HEK293T (cell line): ENCODE measurements around the gene SHISA6.

Experiments used
- CTCF ChIA-PET: fragments of 350-600 bp; formaldehyde crosslinking; extraction: SDS; loops from one replicate; lab custom pipeline; 2021; ENCODE audit warnings: antibody characterized with exemption, inconsistent platforms; lab: Yijun Ruan, JAX
- POLR2A ChIA-PET: fragments of 350-600 bp; formaldehyde crosslinking; extraction: SDS; loops from one replicate; lab custom pipeline; 2020; ENCODE audit warnings: antibody characterized with exemption, inconsistent platforms; lab: Yijun Ruan, JAX
- DNase-seq: peaks from one replicate; pipeline ENCODE4 v3.0.0; 2012; ENCODE audit warnings: mixed read lengths; ENCODE audit errors: extremely low spot score
- ARNT ChIP-seq: fragments of 450-650 bp; IDR thresholded peaks from 2 replicates; pipeline ENCODE4 v1.6.1; 2017; ENCODE audit warnings: mild to moderate bottlenecking
- BHLHE40 ChIP-seq: fragments of 450-650 bp; IDR thresholded peaks from 2 replicates; pipeline ENCODE4 v1.6.1; 2016; ENCODE audit warnings: mild to moderate bottlenecking, moderate library complexity, borderline replicate concordance
- CTBP1 ChIP-seq: fragments of 450-650 bp; IDR thresholded peaks from 2 replicates; pipeline ENCODE4 v1.6.1; 2016; ENCODE audit warnings: borderline replicate concordance
- ELF4 ChIP-seq: fragments of 450-650 bp; IDR thresholded peaks from 2 replicates; pipeline ENCODE4 v1.6.1; 2017; ENCODE audit warnings: antibody characterized with exemption
- FOXA1 ChIP-seq: fragments of 450-650 bp; IDR thresholded peaks from 2 replicates; pipeline ENCODE4 v1.6.1; 2016; ENCODE audit warnings: mild to moderate bottlenecking
- FOXK2 ChIP-seq: fragments of 450-650 bp; IDR thresholded peaks from 2 replicates; pipeline ENCODE4 v1.6.1; 2016; ENCODE audit warnings: mild to moderate bottlenecking
- FOXM1 ChIP-seq: fragments of 450-650 bp; IDR thresholded peaks from 2 replicates; pipeline ENCODE4 v1.6.1; 2017; ENCODE audit warnings: mild to moderate bottlenecking, borderline replicate concordance
- HDGF ChIP-seq: fragments of 450-650 bp; IDR thresholded peaks from 2 replicates; pipeline ENCODE4 v1.6.1; 2017; ENCODE audit warnings: antibody characterized with exemption, borderline replicate concordance
- L3MBTL2 ChIP-seq: fragments of 450-650 bp; conservative IDR thresholded peaks from 2 replicates; pipeline ENCODE4 v1.6.1; 2016; ENCODE audit warnings: mild to moderate bottlenecking
- LEF1 ChIP-seq: fragments of 450-650 bp; IDR thresholded peaks from 2 replicates; pipeline ENCODE4 v1.6.1; 2017; ENCODE audit warnings: mild to moderate bottlenecking, borderline replicate concordance
- NFRKB ChIP-seq: fragments of 450-650 bp; IDR thresholded peaks from 2 replicates; pipeline ENCODE4 v1.6.1; 2016; ENCODE audit warnings: mild to moderate bottlenecking, moderate library complexity
- SP1 ChIP-seq: fragments of 450-650 bp; IDR thresholded peaks from 2 replicates; pipeline ENCODE4 v1.6.1; 2017
- SUZ12 ChIP-seq: fragments of 450-650 bp; IDR thresholded peaks from 2 replicates; pipeline ENCODE4 v1.6.1; 2016; ENCODE audit warnings: mild to moderate bottlenecking
- TARDBP ChIP-seq: fragments of 450-650 bp; IDR thresholded peaks from 2 replicates; pipeline ENCODE4 v1.6.1; 2016
- ZNF384 ChIP-seq: fragments of 450-650 bp; IDR thresholded peaks from 2 replicates; pipeline ENCODE4 v1.6.1; 2016
- TF ChIP-seq, protein P1 (sequence below): fragments of 450-650 bp; IDR thresholded peaks from 2 replicates; pipeline ENCODE4 v1.6.1; 2016

SHISA6 gene

GRCh38 chr17:11553135-11553534 is 312.1 kb downstream of the SHISA6 start:
- CTCF ChIA-PET = no interaction called here
- POLR2A ChIA-PET = no interaction called here
- DNase-seq = no peak
- no peak for TF ChIP-seq BHLHE40
- no peak for TF ChIP-seq FOXK2
- TF ChIP-seq FOXM1 = no peak
- TF ChIP-seq CTBP1 = no peak
- TF ChIP-seq HDGF = no peak
- TF ChIP-seq SUZ12 = no peak
- TF ChIP-seq FOXA1 = no peak
- TF ChIP-seq NFRKB = no peak
- TF ChIP-seq L3MBTL2 = no peak
- no peak for TF ChIP-seq TARDBP
- no peak for TF ChIP-seq ZNF384
- TF ChIP-seq, protein P1, sequence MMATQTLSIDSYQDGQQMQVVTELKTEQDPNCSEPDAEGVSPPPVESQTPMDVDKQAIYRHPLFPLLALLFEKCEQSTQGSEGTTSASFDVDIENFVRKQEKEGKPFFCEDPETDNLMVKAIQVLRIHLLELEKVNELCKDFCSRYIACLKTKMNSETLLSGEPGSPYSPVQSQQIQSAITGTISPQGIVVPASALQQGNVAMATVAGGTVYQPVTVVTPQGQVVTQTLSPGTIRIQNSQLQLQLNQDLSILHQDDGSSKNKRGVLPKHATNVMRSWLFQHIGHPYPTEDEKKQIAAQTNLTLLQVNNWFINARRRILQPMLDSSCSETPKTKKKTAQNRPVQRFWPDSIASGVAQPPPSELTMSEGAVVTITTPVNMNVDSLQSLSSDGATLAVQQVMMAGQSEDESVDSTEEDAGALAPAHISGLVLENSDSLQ = no peak
- no peak for TF ChIP-seq LEF1
- TF ChIP-seq ELF4 = no peak
- TF ChIP-seq SP1 = no peak
- TF ChIP-seq ARNT = no peak

GRCh38 chr17:11554042-11554441 is 313.0 kb downstream of the SHISA6 start:
- POLR2A ChIA-PET = no interaction called here
- CTCF ChIA-PET = no interaction called here
- no peak for DNase-seq
- TF ChIP-seq L3MBTL2 (no peak), TARDBP (no peak), ZNF384 (no peak), ARNT (no peak), NFRKB (no peak), LEF1 (no peak), FOXM1 (no peak), HDGF (no peak), SP1 (no peak), ELF4 (no peak), FOXA1 (no peak)

- ChIA-PET CTCF (no interaction called here), POLR2A (no interaction called here)
- DNase-seq = no peak
- TF ChIP-seq L3MBTL2 (no peak), BHLHE40 (no peak), NFRKB (no peak), ARNT (no peak), SP1 (no peak), FOXA1 (no peak), TARDBP (no peak), FOXK2 (no peak), CTBP1 (no peak), LEF1 (no peak), FOXM1 (no peak), HDGF (no peak), ZNF384 (no peak)
- TF ChIP-seq, protein P1 = no peak
Measured at GRCh38 chr17:11554542-11554941, 313.5 kb downstream of the SHISA6 start.

GRCh38 chr17:11555530-11555929 is 314.5 kb downstream of the SHISA6 start:
- POLR2A ChIA-PET = no interaction called here
- TF ChIP-seq ELF4 (no peak), BHLHE40 (no peak), SUZ12 (no peak)
- CTCF ChIA-PET = no interaction called here

DNA sequence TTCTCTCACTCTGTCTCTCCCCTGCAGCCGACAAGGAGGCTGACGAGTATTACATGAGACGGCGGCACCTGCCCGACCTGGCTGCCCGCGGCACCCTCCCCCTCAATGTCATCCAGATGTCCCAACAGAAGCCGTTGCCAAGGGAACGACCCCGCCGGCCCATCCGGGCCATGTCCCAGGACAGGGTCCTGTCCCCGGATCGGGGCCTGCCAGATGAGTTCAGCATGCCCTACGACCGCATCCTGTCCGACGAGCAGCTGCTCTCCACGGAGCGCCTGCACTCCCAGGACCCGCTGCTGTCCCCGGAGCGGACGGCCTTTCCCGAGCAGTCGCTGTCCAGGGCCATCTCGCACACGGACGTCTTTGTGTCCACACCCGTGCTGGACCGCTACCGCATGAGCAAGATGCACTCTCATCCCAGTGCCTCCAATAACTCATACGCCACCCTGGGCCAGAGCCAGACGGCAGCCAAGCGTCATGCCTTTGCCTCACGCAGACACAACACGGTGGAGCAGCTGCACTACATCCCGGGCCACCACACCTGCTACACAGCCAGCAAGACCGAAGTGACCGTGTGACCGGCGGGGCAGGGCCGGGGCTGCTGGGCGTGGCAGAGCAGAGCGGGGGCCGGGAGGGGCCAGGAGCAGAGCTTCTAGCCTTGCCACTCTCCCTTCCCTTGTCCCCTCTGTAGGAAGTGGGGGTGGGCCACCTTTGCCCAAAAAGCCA is 316.9 kb downstream of the SHISA6 start:
- ChIA-PET CTCF (no interaction called here), POLR2A (no interaction called here)
- no peak for TF ChIP-seq L3MBTL2
- TF ChIP-seq ARNT = no peak
- TF ChIP-seq ELF4 = no peak
- no peak for TF ChIP-seq FOXK2
- no peak for TF ChIP-seq ZNF384
- no peak for TF ChIP-seq SUZ12
- no peak for TF ChIP-seq FOXA1
- TF ChIP-seq NFRKB = no peak
- no peak for TF ChIP-seq SP1
- no peak for TF ChIP-seq TARDBP
- no peak for TF ChIP-seq CTBP1
- no peak for DNase-seq

More at GRCh38 chr17:11555530-11555929, 314.5 kb downstream of the SHISA6 start:
- DNase-seq = no peak

DNA sequence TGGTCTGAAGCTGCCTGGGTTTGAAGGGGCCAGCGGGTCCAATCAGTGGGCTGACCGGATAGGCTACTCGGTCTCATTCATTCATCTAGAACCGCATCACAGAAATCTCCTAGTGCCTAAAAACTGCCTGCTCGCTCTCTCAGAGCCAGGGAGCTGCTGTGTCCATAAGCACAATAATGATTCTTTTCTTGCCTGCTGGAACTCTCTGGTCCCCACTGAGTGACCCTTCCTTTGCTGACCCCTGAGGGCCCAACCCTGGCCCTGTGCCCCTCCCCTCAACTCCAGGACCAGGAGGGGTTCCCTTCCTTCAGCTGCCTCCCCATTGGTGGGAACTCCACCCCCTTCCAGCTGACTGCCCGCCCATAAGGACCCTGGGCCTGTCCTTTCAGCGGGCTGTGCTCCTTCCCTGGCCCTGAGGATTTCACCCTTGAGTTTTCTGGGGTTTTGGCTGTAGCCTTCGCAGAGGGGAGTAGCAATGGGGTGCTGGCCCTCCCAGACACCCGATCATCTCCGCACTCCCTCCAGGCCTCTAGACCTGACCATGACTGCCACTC is 317.7 kb downstream of the SHISA6 start:
- no peak for DNase-seq
- POLR2A ChIA-PET = no interaction called here
- TF ChIP-seq CTBP1 = no peak
- TF ChIP-seq ELF4 = no peak
- TF ChIP-seq HDGF = no peak
- TF ChIP-seq NFRKB = no peak
- TF ChIP-seq ARNT = no peak
- no peak for TF ChIP-seq ZNF384
- TF ChIP-seq SUZ12 = no peak
- TF ChIP-seq L3MBTL2 = no peak
- TF ChIP-seq FOXA1 = no peak
- no peak for TF ChIP-seq LEF1
- no peak for TF ChIP-seq SP1
- TF ChIP-seq, protein P1 = no peak
- no peak for TF ChIP-seq FOXM1
- TF ChIP-seq FOXK2 = no peak
- no peak for TF ChIP-seq BHLHE40
- TF ChIP-seq TARDBP = no peak
- CTCF ChIA-PET = no interaction called here
